LNCAP (cell line): ENCODE data around the gene SELENON.

Source experiments
- CTCF ChIP-seq: fragments of 450-650 bp; IDR thresholded peaks from 2 replicates; pipeline ENCODE4 v1.5.1; 2017; ENCODE audit warnings: mild to moderate bottlenecking

SELENON gene

DNA sequence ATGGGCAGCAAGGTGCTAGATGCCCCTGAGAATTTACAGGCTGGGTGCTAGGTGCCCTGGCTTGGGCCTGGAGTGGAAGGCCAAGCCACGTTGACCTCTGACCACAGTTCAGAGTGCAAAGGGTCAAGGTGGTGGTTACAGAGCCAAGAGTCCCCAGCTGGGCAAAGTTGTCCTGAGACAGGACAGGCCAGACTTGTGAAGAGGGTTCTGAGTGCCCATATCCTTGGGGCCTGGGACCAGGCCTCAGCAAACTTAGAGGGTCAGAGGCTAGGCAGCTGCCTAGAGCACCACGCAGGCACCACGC, 18.9 kb upstream of the SELENON start:
- TF ChIP-seq CTCF = no peak

DNA sequence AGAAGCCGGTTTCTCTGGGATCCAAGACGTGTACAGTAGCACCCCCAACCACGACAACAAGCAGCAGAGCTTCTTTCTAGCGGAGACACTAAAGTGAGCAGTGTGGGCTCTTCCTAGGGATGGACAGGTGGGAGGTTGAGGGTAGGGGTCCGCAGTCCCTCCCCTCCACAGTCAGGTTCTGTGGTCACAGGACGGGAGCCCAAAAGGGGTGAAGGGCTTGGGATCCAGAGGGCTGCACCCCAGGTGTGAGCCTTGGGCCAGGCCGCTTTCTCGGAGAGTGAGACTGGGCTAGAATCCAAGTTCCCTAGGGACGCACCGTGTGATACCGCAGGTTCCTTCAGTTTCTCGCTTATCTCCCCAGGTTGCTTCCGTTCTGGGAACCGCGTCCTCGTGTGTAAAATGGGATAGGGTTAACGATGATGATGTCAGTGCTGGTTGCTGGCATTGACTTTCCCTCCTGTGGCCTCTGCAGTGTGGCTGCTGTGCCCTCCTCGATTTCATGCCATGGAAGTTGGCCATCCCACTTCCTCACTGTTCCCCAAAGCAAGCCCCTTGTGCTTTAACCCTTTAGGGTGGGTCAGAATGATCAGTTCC, 17.3 kb upstream of the SELENON start:
- TF ChIP-seq CTCF = no peak

DNA sequence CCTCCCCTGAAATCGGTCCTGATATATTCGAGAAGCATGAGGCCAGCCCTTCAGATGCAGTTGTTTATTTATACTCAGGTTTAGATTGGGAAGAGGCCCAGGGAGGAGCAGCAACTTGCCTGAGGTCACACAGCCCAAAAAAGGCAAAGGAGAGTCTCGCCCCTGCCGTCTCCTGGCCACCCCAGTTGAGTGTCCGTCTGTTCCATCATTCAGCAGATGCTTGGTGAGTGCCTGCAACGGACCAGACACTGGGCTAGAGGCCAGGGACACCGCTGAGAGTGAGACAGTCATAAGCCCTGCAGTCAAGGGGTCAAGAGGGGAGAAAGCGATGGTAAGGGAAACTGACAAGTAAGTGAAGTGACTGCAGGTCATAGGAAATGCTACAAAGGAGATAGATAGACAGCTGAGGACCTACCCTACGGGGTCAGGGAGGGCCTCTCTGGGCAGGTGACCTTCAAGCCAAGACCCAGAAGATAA, 15.4 kb upstream of the SELENON start:
- TF ChIP-seq CTCF = no peak

- TF ChIP-seq CTCF = no peak
Observed at GRCh38 chr1:25785333-25786067, 14.5 kb upstream of the SELENON start.

GRCh38 chr1:25786887-25787759, 12.9 kb upstream of the SELENON start:
- TF ChIP-seq CTCF = no peak

GRCh38 chr1:25787760-25788166, 12.2 kb upstream of the SELENON start:
- no peak for TF ChIP-seq CTCF

DNA sequence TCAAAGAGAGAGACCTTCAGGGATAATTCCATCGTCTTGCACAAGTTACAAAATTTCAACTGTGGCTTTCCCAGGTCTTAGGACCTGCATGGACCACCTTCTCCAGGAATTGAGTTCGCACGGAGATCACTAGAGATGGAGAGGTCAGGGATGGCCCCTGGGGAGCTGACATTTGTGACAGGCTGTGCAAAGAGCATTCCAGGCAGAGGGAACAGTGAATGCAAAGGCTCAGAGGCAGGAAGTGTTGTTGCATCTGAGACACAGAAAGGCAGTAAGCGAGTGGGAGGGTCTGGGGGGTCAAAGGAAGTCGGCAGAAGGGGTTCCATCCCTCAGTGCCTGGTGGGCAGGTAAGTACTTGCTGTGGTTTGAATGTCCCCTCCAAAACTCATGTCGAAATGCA, 9.5 kb upstream of the SELENON start:
- no peak for TF ChIP-seq CTCF
